GM19025 (cell line): Measurements from ENCODE around the gene MYO18B.

ENCODE experiments used
- ATAC-seq: cut with Tn5 transposase; IDR thresholded peaks from one replicate; pipeline ENCODE4 v1.9.1; 2021; ENCODE audit warnings: mild to moderate bottlenecking, low read depth, moderate library complexity; ENCODE audit not compliant: unreplicated experiment

The MYO18B gene

DNA sequence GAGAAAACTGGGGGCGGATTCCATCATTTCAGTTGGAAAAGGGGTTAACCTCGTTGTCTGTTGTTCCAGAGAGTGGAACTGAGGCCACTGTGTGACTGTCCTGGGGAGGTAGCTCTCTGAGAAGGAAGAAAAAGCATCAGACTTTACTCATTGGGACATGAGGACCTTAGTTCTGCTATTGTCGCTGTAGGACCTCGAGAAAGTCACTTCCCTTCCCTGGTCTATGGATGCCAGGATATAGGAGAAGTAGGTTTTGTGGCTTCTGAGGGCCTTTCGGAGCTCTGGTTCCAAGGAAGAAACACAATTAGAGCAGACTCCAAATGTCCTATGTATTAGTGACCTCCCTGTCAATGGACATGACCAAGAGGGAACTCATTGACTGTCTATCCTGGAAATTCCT is 6.2 kb downstream of the MYO18B start:
- ATAC-seq, result no peak

DNA sequence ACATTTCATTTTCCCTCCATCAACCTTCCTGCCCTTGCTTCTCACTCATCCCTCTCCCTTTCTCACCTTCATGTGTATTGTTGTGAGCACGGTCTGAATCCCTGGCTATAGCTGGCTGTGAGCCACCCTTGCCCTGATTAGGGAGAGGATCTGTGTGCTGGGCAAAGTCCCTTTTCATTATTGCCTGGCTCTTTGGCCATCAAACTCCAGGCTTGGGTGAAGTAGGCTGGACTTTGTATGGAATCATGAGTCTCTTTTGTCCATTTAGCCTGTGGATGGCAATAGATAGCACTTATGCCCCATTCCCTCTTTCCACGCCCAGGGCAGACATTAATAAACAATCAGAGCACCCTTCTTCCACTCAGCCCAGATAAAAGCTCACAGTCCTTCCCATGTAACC is 6.7 kb downstream of the MYO18B start:
- ATAC-seq, result no peak

DNA sequence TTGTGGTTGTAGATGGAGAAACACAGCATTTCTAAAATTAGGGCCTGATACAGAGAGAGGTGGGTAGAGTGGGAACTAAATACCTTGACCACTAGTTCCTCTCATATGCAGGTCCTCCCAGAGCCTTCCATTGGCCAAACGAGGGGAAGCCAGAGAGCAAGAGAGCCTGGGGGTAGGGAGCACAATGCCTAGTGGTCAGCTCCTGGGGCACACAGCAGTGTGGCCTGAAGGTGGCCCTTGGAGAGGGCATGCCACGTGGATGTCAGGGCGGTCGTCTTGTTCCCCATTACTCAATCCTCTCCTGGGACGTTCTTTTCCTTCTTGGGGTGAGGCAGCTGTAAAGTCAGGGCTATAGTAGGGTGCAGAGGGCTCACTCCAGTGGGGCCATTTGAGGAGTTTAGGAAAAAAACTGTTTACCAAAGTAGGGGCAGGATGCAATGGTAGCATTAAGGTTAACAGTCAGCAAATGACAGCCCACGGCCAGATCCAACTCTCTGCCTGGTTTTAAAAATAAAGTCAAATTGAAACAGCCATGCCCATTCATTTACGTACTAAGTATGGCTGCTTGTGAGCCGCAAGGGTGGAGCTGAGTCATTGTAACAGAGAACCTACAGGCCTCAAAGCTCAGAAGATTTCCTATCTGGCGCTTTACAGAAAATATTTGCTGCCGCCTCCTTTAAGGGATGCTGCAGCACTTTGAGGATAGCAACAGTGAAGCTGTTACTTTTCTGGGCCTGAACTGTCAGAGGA is 7.6 kb downstream of the MYO18B start:
- no peak for ATAC-seq

DNA sequence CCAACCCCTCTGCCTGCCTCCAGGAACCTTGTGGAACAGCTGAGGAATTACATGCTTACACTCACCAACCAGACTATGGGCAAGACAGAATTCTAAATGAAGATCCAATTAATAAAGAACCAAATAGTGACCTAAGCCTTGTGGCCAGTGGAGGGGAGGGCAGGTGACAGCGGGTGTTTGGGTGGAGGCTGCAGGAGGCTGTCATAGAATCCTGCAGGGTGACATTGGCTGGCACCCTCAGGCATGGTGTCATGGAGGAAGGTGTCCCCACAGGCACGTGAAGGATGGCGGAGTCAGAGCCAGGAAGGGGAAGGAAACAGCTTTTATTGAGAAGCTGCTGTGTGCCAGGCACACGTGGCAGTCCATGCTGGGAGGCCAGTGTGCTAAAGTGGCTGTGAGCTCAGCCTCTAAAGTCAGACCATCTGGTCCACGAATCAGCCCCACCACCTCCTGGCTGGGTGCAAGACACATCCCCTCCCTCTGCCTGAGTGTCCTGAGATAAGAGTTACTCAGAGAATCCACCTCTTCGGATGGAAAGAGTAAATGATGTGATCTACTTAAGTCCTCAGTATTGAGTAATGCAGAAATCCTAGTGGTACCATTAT is 8.7 kb downstream of the MYO18B start:
- no peak for ATAC-seq

DNA sequence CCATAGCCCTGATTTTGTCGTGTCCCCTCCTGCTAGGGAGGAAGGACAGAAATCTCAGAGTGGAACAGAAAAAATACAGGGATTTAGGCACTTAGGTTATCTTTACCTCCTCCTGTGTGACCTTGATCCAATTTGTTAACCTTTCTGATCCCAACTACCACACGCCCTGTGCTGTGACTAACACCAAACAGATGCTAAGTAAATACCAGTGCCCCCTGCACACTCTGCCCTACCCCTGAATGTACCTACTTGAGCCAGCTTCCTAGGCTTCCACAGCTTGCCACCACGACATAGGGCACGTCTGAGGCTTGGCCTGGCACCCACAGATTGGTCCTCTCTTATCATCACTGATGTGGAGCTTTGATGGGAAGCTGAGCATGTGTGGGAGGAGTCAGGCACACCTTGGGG is 9.2 kb downstream of the MYO18B start:
- no peak for ATAC-seq

DNA sequence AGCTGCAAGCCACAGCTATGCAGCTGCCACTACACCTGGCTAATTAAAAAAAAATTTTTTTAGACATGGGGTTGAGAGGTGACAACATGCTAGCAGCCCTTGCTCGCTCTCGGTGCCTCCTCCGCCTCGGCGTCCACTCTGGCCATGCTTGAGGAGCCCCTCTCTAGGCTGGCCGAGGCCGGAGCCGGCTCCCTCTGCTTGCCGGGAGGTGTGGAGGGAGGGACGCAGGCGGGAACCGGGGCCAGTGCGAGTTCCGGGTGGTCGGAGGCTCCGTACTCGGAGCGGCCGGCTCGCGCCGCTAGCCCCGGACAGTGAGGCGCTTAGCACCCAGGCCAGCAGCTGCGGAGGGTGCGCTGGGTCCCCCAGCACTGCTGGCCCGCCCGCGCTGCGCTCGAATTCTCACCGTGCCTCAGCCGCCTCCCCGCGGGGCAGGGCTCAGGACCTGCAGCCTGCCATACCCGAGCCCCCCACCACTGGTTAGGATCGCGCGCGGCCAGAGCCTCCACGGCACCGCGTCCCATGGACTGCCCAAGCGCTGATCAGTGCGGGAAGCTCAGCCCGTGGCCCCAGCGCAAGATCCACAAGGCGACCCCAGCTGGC is 10.7 kb downstream of the MYO18B start:
- no peak for ATAC-seq

DNA sequence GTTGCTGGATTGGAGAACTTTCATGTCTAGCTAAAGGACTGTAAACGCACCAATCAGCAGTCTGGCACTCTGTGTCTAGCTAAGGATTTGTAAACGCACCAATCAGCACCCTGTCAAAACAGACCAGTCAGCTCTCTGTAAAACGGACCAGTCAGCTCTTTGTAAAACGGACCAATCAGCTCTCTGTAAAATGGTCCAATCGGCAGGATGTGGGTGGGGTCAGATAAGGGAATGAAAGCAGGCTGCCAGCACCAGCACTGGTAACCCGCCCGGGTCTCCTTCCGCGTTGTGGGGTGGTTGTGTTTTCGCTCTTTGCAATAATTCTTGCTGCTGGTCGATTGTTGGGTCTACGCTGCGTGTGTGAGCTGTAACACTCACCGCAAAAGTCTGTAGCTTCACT is 11.3 kb downstream of the MYO18B start:
- no peak for ATAC-seq

DNA sequence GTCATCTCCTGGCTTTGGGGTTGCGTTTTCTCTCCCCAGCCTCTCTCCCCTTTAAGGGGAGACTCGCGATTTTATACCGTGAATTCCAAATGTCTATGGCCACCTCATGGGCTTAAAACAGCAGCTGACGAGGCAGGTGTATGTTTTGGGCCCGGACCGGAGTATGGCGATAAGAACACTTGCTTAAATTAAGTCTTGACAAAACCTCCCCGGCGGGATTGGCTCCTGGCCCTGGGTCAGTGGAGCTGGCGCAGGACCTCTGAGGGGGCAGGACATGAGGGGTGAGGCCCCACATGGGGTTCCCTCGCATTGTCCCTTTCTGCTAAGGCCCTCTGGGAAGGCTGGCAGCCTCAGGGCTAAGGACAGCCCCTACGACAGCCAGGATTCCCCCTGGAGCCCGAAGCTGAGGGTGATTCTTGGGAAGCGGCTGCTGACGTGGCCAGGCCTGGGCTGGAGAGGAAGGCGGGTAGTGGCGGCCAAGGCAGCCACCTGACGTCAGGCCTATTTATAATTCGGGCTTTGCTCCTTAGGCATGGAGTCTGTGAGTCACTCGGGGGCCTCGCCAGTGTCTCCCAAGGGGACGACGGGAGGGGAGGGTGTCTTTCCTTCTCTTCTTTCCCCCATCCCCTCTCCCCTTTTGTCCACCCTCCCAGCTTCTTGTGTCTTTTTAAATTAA is 12.7 kb downstream of the MYO18B start:
- ATAC-seq, result no peak

DNA sequence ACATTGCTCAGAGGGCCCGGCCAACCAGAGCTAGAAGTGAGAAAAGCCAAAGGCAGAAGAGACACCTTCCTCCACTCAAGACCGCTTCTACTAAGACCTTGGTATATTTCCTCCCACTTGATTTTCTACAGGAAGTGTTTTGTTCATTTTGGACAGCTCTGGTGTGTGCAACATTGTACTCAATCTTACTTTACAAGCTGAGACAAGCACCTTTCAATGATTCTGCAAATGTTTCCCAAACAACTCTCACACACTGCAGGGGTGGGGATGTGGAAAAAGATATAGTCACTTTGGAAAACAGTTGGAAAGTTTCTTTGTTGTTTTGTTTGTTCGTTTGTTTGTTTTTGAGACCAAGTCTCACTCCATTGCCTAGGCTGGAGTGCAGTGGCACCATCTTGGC is 15.7 kb downstream of the MYO18B start:
- ATAC-seq, result no peak

DNA sequence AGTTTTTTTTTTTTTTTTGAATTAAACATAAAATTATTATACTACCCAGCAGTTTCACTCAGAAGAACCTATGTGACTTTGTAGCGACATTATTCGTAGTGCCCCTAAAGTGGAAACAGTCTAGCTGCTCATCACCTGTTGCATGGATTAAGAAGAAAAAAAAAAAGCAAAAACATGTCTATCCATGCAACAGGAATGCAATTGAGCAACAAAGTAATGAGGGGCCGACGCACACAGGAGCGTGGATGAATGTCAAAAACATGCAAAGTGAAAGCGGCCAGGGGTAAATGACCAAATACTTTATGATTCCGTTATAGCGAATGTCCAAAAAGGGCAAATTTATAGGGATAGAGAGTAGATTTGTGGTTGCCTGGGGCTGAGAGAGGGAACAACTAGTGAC is 16.3 kb downstream of the MYO18B start:
- ATAC-seq, result no peak

DNA sequence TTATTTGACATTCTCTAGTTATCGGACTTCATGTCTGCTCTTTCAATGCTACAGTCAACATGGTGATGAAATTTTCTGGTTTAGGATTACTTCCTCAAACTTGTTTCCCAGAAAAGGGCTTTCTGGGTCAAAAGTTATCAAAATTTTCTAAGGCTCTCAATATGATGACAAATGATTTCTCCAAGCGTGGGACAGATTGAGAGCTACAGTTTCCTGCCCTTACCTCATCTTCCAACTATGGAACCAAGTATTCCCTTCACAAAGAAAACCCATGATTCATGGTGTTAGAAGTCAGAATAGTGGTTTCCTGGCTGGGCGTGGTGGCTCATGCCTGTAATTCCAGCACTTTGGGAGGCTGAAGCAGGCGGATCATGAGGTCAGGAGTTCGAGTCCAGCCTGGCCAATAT is 17.8 kb downstream of the MYO18B start:
- ATAC-seq, result no peak

DNA sequence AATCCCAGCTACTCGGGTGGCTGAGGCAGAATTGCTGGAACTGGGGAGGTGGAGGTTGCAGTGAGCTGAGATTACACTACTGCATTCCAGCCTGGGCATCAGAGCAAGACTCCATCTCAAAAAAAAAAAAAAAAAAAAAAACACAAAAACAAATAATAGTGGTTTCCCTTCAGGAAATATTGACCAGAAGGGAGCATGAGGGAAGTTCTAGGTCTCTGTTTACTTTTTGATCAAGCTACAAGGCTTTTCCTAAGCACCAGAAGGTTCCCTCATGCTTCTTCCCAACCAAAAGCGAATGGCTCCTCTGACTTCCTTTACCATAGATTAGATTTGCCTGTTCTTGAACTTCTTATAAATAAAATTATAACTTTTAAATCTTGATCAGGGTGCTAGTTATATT is 18.3 kb downstream of the MYO18B start:
- ATAC-seq, result no peak

DNA sequence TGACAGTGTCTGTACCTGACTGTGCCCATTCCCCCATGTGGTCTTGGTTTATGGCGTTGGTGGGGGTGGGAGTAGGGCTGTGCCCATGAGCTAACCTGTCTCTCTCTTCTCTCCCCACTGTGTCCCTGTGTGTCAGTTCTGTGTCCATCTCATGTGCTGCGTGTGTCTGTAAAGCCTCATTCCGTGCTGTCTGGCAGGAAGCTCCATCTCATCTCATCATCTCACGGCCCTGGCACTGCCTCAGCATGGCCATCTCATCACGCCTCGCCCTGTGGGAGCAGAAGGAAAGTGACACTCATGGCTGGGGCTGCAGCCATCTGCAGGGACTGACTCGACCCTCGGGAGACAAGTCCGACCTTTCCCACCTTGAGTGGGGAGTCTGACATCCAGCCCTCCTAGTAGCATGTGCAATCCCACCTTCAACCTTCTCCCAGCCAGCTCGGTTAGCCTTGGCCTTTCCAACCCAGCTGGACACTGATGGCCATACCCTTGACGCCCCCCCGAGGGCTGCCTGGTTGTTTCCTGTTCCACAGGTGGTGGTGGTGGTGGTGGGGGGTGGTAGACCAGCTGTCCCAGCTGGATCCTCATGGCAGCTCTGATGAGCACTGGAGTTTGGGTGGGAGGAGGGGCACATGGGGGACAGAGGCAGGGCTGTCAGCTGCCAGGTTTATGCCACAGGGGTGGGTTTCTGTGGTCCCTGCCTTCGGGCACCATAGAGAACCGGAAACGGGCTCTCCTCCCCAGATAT is 19.0 kb downstream of the MYO18B start:
- no peak for ATAC-seq

DNA sequence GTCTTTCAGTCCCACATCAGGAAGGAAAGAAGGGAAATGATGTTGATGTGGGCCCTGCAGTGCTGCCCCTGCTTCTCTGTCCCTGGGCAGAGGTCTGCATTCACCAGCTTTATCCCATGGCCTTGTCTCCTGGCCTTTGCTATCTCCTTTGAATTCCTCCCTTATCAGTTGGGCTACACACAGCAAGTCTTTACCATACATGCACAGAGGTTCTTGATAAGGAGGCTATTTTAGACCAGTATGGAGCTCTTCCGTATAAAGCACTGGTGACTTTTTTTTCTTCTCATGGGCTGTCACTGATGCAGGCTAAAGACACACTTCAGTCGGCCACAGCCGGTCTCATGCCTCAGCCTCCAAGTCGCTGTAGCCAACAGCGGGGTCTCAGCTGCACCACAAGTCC is 20.2 kb downstream of the MYO18B start:
- ATAC-seq, result no peak

DNA sequence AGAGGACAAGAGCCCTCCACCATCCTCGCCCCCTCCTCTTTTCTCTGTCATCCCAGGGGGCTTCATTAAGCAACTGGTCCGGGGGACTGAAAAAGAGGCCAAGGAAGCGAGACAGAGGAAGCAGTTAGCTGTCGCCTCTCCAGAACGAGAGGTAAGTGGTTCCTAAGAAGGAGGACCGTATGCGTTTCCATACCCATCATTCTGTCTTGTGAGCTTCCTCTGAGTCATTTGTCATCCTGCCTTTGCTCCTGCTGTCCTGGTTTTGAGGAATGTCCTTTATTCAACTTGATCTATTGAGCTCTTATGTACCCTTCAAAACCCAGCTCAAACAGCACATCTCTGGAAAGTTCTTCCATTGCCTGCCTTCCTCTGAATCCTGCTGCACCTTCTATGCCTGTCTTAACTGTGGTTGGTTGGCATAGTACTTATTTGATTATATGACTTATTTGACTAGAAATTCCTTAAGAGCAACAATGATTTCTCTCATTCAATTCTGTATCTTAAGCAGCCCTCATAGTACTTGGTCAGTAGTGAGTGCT is 21.3 kb downstream of the MYO18B start:
- no peak for ATAC-seq

DNA sequence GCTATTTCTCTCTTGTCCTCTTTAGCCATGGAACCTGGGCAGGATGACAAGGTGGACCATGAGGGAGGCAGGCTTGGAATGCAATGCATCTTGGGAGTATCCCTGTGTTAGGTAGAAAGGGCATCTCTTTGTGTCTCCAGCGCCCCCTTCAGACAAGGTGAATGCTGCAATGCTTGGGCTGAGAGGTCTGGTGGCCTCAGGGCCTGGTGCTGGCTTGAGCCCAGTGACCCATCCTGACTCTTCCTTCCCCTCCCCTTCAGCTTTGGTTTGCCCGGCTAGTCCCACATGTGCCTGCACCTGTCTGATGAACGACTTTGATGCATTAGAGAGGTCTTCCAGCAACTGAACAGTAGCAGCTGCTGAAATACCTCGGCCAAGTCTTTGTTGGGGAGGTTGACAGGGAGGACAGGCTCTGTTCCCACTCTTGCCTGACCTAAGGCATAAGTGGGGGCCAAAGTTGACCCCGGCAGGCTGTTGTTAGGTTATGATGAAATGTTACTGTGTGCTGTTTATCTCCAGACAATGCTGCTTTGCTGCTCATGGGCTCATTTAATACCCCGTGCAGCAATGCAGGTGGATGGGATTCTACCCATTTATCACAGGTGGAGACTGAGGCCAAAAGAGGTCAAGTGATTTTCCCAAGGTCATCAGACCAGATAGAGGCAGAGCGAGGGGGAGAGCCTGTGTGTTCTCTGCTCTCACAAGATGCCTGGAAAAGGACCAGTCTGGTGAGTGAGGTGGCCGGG is 22.5 kb downstream of the MYO18B start:
- no peak for ATAC-seq

DNA sequence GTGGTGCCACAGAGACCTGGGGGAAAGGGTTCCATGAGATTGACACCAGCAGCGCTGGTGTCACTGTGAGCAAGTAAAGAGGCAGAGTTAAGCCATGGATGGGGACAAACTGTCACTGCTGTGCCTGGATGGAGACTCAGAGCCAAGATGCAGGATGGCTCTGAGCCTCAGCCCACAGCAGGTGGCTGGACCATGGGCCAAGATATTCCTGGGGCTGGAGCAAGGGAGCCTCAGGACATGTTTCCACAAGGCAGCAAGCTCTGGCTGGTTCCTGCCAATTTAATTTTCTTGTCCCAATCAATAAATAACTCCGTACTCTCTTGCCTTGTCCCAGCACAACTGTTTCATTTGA is 23.0 kb downstream of the MYO18B start:
- no peak for ATAC-seq

DNA sequence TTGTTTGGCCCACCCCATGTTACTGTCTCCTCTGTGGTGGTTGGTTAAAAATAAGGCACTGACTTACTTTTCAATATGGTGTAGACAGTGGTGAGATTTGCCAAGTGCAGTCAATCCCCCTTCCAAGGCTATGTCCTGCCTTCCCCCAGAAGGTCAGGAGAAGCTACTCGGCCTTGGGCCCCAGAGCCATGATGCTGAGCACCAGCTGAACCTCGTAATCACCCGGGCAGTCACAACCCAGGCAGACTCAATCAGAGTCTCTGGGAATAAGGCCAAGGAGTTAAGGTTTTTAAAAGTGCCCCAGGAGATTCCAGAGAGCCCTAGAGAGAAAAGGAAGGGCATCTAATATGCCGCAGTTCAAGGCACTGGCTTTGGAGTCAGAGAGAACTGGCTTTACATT is 23.8 kb downstream of the MYO18B start:
- ATAC-seq, result no peak

DNA sequence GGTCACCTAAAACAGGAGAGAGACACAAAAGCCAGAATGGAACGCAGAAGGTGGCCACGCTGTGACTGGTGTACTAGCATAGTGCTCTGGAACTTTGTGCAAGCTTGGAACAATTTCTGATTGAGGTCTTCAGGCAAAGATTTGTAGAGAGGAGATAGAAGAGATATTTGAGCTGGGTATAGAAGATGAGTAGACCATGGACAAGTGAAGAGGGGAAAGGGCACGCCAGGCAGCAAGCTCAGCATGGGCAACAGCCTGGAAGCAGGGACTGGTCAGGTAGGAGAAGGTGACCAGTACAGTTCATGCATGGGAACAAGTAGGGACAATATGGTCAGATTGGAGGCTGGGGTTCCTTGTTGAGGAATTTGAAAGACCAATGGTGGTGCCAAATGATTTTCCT is 24.4 kb downstream of the MYO18B start:
- no peak for ATAC-seq

DNA sequence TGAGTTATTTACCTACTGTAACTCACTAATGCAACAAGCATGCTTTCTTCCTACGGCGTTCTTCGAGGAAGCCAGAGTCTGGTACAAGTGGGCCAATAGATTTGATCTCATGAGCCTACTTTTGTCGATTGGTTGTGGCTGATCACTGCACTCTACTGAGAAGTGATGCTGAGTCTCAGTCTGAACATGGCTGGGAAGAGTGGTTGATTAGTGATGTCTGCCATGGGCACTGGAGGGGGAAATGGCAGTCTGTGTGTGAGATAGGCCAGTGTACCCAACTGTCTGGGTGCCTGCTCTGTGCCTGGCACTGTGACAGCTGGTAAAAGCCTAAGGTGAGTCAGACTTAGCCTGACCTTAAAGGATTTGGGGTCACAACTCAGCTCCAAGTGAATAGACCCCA is 28.3 kb downstream of the MYO18B start:
- no peak for ATAC-seq
